HG02588 (cell line): Measurements from ENCODE around the gene TBC1D5.
"Not testable (repeated sequence)": the region's sequence is repeated elsewhere in the genome, so short reads cannot be mapped to it uniquely, and the experiment has no call there.

Experiments used
- ATAC-seq: cut with Tn5 transposase; IDR thresholded peaks from one replicate; pipeline ENCODE4 v1.9.1; 2021; ENCODE audit warnings: mild to moderate bottlenecking, moderate library complexity; ENCODE audit not compliant: unreplicated experiment

TBC1D5 gene

GRCh38 chr3:17742102-17742879 lies at the start of gene TBC1D5:
TSS of gene TBC1D5 (minus strand) at chr3:17742631. CDS start at chr3:17508570, 234,061 bp downstream.
- peak; percentile 81 for ATAC-seq

GRCh38 chr3:17783426-17783825 lies 41.0 kb upstream of the TBC1D5 start:
- ATAC-seq, result no peak

- ATAC-seq, result no peak
These were observed 40.3 kb upstream of the TBC1D5 start for GRCh38 chr3:17782751-17783150.

- not testable (repeated sequence) for ATAC-seq
These were observed 37.9 kb upstream of the TBC1D5 start for GRCh38 chr3:17780369-17780768.

- not testable (repeated sequence) for ATAC-seq
These were observed 37.1 kb upstream of the TBC1D5 start for GRCh38 chr3:17779304-17780250.

GRCh38 chr3:17777326-17777725 lies 34.9 kb upstream of the TBC1D5 start:
- not testable (repeated sequence) for ATAC-seq

GRCh38 chr3:17775073-17775472 lies 32.6 kb upstream of the TBC1D5 start:
- no peak for ATAC-seq

- ATAC-seq, result not testable (repeated sequence)
These were observed 31.9 kb upstream of the TBC1D5 start for GRCh38 chr3:17774180-17774910.

GRCh38 chr3:17772556-17772955 lies 30.1 kb upstream of the TBC1D5 start:
- no peak for ATAC-seq

- ATAC-seq, result no peak
These were observed 29.0 kb upstream of the TBC1D5 start for GRCh38 chr3:17771177-17772017.

GRCh38 chr3:17770682-17771081 lies 28.3 kb upstream of the TBC1D5 start:
- no peak for ATAC-seq

- ATAC-seq, result peak; percentile 72
These were observed 23.5 kb upstream of the TBC1D5 start for GRCh38 chr3:17765819-17766472.

- no peak for ATAC-seq
These were observed 19.1 kb upstream of the TBC1D5 start for GRCh38 chr3:17761563-17761962.

GRCh38 chr3:17759901-17760300 lies 17.5 kb upstream of the TBC1D5 start:
- no peak for ATAC-seq

GRCh38 chr3:17755836-17756235 lies 13.4 kb upstream of the TBC1D5 start:
- no peak for ATAC-seq

- ATAC-seq, result no peak
These were observed 11.2 kb upstream of the TBC1D5 start for GRCh38 chr3:17753632-17753992.

GRCh38 chr3:17752876-17753631 lies 10.6 kb upstream of the TBC1D5 start:
- no peak for ATAC-seq

GRCh38 chr3:17752436-17752835 lies 10.0 kb upstream of the TBC1D5 start:
- no peak for ATAC-seq

GRCh38 chr3:17749705-17750293 lies 7.4 kb upstream of the TBC1D5 start:
- peak; percentile 35 for ATAC-seq
